ENCODE measurements around the gene CAPRIN2. TPM values are rescaled to one million over a fixed set of nuclear protein-coding genes. Genes with fewer than 3 reads are reported as not detected.
A peak's percentile ranks its signal among the peaks of the same experiment; 100 is the strongest.

The CAPRIN2 gene
- total RNA-seq, 1 donor, result 32.9 TPM

GRCh38 chr12:30691122-30691879, 63.5 kb downstream of the CAPRIN2 start:
- Histone ChIP-seq H3K4me3 (ENCODE audit: insufficient read depth, low read length) (no peak overlapping the region), H3K79me2 (ENCODE audit: insufficient read depth, low read length) (peaks cover 66% of the 10 kb centered on the region), H4K20me1 (ENCODE audit: insufficient read depth, low read length) (peaks cover 8% of the 10 kb centered on the region), H3K27me3 (ENCODE audit: insufficient read depth, low read length) (no peaks in the 10 kb centered on the region), H3K27ac (ENCODE audit: low read depth, low read length) (peak overlapping the region; percentile 55), H3K4me1 (ENCODE audit: insufficient read depth, low read length) (peaks cover 31% of the 10 kb centered on the region), H3K9me3 (ENCODE audit: low read depth, low read length) (no peaks in the 10 kb centered on the region), H3K36me3 (ENCODE audit: insufficient read depth, low read length) (peaks cover 6% of the 10 kb centered on the region), H2AFZ (ENCODE audit: low read length) (no peak overlapping the region), H3K4me2 (ENCODE audit: insufficient read depth, low read length) (peak overlapping the region; percentile 34)
- TF ChIP-seq, protein P1, sequence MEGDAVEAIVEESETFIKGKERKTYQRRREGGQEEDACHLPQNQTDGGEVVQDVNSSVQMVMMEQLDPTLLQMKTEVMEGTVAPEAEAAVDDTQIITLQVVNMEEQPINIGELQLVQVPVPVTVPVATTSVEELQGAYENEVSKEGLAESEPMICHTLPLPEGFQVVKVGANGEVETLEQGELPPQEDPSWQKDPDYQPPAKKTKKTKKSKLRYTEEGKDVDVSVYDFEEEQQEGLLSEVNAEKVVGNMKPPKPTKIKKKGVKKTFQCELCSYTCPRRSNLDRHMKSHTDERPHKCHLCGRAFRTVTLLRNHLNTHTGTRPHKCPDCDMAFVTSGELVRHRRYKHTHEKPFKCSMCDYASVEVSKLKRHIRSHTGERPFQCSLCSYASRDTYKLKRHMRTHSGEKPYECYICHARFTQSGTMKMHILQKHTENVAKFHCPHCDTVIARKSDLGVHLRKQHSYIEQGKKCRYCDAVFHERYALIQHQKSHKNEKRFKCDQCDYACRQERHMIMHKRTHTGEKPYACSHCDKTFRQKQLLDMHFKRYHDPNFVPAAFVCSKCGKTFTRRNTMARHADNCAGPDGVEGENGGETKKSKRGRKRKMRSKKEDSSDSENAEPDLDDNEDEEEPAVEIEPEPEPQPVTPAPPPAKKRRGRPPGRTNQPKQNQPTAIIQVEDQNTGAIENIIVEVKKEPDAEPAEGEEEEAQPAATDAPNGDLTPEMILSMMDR (IDR thresholded peaks at IDR 0.05; ENCODE audit: extremely low read depth, low read depth, low read length), result no peak
- DNase-seq (ENCODE audit: insufficient read length, low spot score, missing footprints), result peak; percentile 79

DNA sequence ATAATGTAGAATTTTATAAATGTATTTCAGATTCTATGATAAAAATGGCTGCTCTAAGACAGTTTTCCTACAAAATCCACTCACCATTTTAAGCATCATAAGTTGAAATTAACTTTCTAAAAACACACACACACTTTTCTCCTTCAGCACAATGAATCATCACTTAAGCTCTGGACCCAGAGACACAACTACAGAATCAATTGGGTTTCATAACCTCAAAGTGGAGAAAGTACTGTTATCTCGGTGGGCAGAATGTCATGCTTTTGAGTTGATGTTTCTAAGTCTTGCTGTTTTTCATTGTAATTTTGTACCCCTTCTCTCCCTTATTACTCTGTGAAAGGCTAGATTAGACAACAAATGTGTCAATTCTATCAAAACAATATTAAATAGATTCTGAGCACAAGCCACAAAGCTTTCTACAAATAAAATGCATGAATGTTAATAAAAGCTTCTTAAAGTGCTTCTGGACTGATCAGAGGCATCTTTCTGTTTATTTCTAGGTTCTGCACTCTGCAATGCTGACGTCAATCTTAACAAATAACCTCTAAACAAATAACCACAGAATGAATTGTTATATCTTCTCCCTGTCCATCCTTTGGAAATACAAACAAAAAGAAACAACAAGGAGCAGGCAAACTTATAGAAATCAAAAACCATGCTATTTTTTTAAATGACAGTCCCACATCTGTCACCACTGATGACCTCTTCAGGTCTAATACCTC, 67.3 kb downstream of the CAPRIN2 start:
- peaks cover 6% of the 10 kb centered on the region for H3K36me3 ChIP-seq (ENCODE audit: insufficient read depth, low read length)
- no peak overlapping the region for H2AFZ ChIP-seq (ENCODE audit: low read length)
- no peak overlapping the region for H3K4me2 ChIP-seq (ENCODE audit: insufficient read depth, low read length)
- no peak for DNase-seq (ENCODE audit: insufficient read length, low spot score, missing footprints)
- no peak overlapping the region for H3K27ac ChIP-seq (ENCODE audit: low read depth, low read length)
- H4K20me1 ChIP-seq (ENCODE audit: insufficient read depth, low read length), result peaks cover 8% of the 10 kb centered on the region
- TF ChIP-seq, protein P1 (IDR thresholded peaks at IDR 0.05; ENCODE audit: extremely low read depth, low read depth, low read length), result no peak
- no peaks in the 10 kb centered on the region for H3K27me3 ChIP-seq (ENCODE audit: insufficient read depth, low read length)
- peaks cover 35% of the 10 kb centered on the region for H3K79me2 ChIP-seq (ENCODE audit: insufficient read depth, low read length)
- H3K4me3 ChIP-seq (ENCODE audit: insufficient read depth, low read length), result no peak overlapping the region
- H3K4me1 ChIP-seq (ENCODE audit: insufficient read depth, low read length), result peaks cover 18% of the 10 kb centered on the region
- no peaks in the 10 kb centered on the region for H3K9me3 ChIP-seq (ENCODE audit: low read depth, low read length)

DNA sequence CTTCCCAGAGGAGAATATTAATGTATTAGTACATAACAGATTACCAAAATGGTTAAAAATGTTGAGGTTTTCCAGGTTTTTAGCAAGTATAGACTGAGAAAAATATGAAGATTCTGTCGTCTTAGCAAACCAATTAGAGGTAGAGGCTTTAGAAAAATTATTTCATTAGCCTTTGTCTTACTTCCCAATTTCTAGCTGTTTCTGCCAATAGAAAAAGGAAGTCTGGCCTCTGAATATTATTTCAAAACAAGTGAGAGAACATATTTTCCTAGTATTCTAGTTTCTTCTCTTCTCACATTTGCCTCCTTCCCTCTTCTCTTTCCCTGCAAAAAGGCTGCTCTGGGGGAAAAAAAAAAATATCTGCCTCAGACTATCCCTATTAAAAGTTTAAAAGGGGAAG, 75.5 kb downstream of the CAPRIN2 start:
- TF ChIP-seq, protein P1 (IDR thresholded peaks at IDR 0.05; ENCODE audit: extremely low read depth, low read depth, low read length), result no peak
- H3K4me3 ChIP-seq (ENCODE audit: insufficient read depth, low read length), result no peak overlapping the region
- H4K20me1 ChIP-seq (ENCODE audit: insufficient read depth, low read length), result no peaks in the 10 kb centered on the region
- no peaks in the 10 kb centered on the region for H3K4me1 ChIP-seq (ENCODE audit: insufficient read depth, low read length)
- peaks cover 9% of the 10 kb centered on the region for H3K36me3 ChIP-seq (ENCODE audit: insufficient read depth, low read length)
- no peak overlapping the region for H2AFZ ChIP-seq (ENCODE audit: low read length)
- H3K27me3 ChIP-seq (ENCODE audit: insufficient read depth, low read length), result no peaks in the 10 kb centered on the region
- no peak for DNase-seq (ENCODE audit: insufficient read length, low spot score, missing footprints)
- H3K27ac ChIP-seq (ENCODE audit: low read depth, low read length), result no peak overlapping the region
- no peaks in the 10 kb centered on the region for H3K79me2 ChIP-seq (ENCODE audit: insufficient read depth, low read length)
- H3K4me2 ChIP-seq (ENCODE audit: insufficient read depth, low read length), result no peak overlapping the region
- no peaks in the 10 kb centered on the region for H3K9me3 ChIP-seq (ENCODE audit: low read depth, low read length)

DNA sequence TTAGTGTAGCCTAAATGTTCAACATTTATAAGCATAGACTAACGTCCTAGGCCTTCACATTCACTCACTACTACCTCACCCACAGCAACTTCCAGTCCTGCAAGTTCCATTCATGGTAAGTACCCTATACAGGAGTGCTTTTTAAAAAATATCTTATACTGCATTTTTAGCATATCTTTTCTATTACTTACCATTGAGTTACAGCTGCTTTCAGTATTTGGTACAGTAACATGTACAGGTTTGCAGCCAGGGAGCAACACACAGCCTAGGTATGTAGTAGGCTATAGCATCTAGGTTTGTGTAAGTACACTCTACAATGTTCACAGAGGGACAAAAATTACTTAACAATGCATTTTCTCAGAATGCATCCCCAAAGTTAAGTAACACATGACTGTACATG, 76.5 kb downstream of the CAPRIN2 start:
- no peak overlapping the region for H3K27ac ChIP-seq (ENCODE audit: low read depth, low read length)
- no peak for DNase-seq (ENCODE audit: insufficient read length, low spot score, missing footprints)
- no peak overlapping the region for H3K4me2 ChIP-seq (ENCODE audit: insufficient read depth, low read length)
- H3K4me1 ChIP-seq (ENCODE audit: insufficient read depth, low read length), result no peaks in the 10 kb centered on the region
- H2AFZ ChIP-seq (ENCODE audit: low read length), result no peak overlapping the region
- H3K79me2 ChIP-seq (ENCODE audit: insufficient read depth, low read length), result no peaks in the 10 kb centered on the region
- TF ChIP-seq, protein P1 (IDR thresholded peaks at IDR 0.05; ENCODE audit: extremely low read depth, low read depth, low read length), result no peak
- no peaks in the 10 kb centered on the region for H3K9me3 ChIP-seq (ENCODE audit: low read depth, low read length)
- H3K27me3 ChIP-seq (ENCODE audit: insufficient read depth, low read length), result no peaks in the 10 kb centered on the region
- no peaks in the 10 kb centered on the region for H4K20me1 ChIP-seq (ENCODE audit: insufficient read depth, low read length)
- H3K36me3 ChIP-seq (ENCODE audit: insufficient read depth, low read length), result peaks cover 15% of the 10 kb centered on the region
- no peak overlapping the region for H3K4me3 ChIP-seq (ENCODE audit: insufficient read depth, low read length)

All from osteoblast (primary cell).